HCEC 1CT (cell line): Measurements from ENCODE around the gene CD300LD.
A peak's percentile ranks its signal among the peaks of the same experiment; 100 is the strongest.
"Not testable (repeated sequence)": the region's sequence is repeated elsewhere in the genome, so short reads cannot be mapped to it uniquely, and the experiment has no call there.

ENCODE experiments used
- DNase-seq: peaks from one replicate; pipeline ENCODE4 v3.0.0-alpha.2; 2017

The CD300LD gene

DNA sequence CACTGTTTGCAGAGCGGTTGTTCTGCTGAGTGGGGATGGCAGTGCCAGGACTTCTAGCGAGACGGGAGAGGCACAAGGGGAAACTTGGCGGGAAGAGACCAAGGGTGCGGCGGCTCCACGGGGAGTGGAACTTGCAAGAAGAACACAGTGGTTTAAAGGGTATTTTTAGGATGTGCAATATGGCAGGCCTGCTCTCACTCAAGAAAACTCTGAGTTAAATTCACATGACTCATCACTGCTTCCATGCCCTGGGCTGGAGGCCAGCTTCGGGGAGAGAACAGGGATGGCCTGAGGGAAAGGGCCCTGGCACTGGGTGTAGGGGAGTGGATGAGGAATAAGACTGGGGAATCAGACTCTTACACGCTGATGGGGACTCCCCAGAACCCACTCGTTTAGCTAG, 13.3 kb upstream of the CD300LD start:
- peak; percentile 15 for DNase-seq

DNA sequence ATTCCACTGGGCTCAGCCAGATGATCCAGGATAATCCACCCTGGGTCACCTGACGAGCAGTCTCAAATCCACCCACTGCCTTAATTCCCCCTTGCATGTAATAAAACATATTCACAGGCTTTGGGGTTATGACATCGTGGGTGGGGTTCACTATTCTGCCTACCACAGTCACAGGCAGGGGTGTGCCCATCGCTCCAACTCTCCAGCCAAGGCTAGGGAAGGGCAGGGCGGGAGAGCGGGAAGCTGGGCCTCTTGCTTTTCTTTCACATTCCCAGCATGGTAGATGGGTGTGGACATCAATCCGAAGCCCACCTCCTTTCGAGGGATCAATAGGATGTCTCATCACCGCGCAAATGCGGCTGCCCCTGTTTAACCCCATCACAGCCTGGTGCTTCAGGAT, 12.7 kb upstream of the CD300LD start:
- no peak for DNase-seq

DNA sequence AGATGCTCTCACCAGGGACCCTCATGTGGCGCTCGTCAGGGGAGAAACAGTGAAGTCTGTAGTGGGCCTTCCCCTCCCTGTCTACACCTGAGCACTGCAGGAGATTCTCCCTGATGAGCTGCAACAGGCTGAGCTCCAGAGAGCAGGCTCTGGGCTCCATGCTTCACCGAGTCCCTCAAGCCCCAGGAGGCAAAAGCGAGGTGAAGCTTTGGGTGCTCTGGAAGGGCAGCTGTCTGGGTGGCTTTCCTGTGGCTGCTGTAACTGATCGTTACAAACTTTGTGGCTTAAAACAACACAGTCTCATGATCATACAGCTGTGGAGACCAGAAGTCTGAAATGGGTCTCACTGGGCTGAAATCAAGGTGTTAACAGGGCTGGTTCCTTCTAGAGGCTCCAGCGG, 12.1 kb upstream of the CD300LD start:
- no peak for DNase-seq

DNA sequence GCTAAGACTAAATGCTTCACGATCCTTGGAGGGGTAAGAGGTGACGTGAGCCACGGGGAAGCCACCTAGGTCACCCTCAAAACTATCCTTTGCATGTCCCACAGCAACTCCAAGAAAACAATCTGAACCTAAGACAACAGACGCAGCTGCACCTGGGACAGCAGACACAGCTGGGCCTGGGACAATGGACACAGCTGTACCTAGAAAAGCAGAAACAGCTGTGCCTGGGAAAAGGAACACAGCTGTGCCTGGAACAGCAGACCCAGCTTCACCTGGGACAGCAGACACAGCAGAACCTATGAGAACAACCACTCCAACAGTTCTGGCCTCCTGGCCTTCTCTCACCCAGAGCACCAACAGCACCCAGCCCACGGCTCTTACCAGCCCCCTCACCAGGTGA, 11.7 kb upstream of the CD300LD start:
- DNase-seq, result no peak

DNA sequence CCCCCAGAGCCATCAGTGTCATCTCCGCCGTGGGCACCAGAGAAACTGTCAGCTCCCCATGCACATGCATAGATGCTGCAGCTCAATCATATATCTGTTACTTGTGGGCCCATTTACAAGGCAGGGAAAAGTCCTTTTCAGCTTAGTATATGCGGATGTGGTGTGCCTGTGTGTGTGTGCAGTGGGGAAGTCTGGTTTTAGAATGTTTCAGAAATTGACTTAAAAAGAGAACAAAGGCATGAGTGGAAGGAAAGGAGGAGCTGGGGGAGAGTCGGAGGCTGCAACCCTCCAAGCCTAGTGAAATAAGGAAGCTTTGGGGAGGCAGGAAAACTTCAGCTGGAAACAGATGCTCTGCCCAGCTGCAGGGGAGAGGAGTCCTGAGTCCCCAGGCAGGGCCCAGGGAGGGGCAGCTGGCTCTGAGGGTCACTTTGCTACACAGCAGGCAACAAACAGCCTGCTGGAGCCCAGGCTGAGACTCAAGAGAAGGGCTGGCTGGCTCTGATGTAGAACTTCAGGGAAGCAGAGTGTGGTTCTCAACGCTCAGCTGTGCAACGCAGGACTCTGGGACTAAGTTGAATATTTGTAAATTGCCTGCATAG, 11.1 kb upstream of the CD300LD start:
- DNase-seq, result no peak

DNA sequence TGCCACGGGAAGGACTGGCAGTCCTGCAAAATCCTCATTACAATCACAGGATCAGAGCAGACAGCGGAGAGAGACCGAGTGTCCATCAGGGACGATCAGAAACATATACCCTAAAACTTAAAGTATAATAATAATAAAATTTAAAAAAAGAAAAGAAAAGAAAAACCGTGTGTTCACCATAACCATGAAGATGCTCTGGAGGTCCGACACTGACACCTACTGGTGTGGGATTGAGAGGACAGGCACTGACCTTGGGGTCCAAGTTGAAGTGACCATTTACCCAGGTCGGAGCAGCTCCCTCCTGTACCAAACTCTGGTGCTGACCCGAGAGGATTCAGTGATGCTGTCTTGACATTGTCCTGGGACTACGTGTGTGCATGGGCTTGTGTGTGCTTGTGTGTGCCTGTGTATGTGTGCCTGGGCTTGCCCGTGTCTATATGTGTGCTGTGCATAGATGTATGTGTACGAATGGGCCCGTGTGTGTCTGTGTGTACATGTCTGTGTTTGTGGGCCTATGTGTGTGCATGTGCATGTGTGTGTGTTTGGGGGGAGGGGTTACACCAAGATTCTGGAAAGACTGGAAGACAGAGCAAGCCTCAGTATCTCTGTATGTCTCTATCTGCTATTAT, 10.0 kb upstream of the CD300LD start:
- peak; percentile 4 for DNase-seq

DNA sequence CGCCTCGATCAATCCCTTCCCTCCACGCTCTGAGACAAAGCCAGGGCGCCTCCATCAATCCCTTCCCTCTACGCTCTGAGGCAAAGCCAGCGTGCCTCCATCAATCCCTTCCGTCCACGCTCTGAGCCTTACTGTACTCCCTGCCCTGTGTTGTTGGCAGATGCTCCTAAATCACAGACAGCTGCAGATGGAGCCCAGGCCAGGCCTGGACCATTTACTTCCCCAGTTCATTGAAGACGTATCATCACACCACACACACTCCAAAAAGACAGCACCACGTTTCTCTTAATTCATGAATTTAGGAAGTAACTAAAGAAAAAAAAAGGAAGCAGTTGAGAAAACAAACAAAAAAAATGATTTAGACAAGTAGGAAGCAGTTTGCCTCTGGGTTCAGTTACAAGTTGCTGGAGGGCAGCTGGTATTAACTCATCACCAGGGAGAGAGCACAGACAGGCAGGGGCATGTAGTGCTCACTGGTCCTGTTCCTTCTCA, 7.4 kb upstream of the CD300LD start:
- no peak for DNase-seq

DNA sequence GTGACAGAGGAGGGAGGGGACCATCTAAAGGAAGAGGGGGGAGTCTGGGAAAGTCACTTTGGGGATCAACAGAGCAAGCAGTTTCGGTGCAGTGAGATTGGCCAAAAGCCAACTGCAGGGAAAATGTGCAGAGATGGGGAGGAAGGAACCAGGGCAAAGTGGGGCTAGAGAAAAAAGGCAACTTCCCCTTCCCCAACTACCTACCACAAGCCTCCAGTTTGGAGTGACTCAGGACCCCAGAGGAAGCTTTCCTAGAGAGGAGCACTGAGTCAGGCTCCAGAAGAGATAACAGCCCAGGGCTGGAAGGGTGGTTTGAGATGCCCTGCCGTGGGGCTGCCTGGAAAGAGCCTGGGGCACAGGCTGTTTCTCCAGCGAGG, 6.9 kb upstream of the CD300LD start:
- no peak for DNase-seq

DNA sequence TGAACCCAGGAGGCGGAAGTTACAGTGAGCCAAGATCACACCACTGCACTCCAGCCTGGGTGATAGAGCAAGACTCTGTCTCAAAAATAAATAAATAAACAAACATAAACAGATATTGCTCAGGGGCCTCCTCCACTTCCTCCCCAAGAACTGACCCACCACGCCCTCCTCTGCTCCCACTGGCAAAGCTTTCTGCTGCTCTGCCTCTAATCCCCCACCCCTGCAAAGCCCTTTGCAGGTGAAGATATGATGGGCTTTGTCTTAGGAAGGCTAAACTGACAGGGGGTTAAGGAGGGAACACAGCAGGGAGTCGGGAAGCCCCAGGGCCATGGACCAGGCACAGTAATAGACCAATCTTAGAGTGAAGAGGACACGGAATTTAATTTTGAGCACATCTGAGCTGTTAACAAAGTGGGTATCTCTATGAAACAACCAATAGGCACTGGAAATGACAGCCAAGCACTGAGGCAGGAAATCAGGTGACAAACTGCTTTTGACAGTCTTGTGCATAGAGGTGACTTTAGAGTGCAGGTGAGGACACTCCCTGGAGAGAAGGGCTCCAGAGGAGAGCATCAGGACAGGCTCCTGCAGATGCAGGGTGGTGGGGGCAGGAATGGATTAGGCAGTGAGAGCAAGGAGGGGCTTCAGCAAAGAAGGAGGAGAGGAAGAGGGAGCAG, 6.4 kb upstream of the CD300LD start:
- DNase-seq, result no peak

DNA sequence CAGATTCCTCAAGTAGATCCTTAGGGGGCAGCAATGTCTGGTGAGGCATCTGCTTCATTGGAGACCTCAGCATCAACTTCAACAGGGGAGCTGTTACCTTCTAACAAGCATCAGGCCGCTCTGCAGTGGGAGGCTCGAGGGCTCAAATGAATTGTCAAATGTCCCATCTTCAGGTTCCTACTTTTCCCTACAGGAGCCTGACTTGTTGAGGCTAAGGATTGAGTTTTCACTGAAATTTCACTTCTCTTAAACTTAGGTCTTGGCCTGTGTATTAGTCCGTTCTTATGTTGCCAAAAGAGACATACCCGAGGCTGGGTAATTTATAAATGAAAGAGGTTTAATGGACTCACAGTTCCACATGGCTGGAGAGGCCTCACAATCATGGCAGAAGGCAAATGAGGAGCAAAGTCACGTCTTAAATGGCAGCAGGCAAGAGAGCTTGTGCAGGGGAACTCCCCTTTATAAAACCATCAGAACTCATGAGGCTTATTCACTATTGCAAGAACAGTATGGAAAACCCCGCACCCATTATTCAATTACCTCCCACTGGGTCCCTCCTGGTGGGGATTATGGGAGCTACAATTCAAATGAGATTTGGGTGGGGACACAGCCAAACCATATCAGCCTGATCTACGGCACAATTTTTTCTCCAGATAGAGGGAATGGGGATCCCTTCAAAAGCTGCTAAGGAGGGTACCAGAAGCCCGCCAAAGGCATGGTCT, 5.1 kb upstream of the CD300LD start:
- DNase-seq, result no peak

DNA sequence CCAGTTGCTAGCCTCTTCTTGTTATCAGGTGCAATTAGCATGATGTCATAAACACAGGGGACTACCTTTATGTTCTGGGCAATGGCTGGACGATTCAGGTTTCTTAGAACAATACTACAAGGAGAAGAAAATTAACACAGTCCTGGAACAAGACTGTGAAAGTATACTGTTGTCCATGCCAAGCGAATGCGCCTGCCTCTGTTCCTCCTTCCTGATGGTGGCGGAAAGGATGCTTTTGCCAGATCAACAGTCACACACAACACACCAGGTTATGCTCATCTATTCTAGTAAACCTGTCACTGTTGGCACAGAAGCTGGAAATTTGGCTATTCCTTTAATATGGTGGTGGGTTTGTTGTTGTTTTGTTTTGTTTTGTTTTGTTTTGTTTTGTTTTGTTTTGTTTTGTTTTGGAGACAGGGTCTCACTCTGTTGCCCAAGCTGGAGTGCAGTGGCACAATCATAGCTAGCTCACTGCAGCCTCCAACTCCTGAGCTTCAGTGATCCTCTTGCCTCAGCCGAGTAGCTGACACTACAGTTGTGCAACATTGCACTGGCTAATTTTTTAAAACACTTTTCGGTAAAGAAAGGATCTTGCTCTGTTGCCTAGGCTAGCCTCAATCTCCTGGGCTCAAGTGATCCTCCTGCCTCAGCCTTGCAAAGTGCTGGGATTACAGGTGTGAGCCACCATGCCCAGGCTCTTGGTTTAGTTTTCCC, 3.1 kb upstream of the CD300LD start:
- DNase-seq, result no peak

DNA sequence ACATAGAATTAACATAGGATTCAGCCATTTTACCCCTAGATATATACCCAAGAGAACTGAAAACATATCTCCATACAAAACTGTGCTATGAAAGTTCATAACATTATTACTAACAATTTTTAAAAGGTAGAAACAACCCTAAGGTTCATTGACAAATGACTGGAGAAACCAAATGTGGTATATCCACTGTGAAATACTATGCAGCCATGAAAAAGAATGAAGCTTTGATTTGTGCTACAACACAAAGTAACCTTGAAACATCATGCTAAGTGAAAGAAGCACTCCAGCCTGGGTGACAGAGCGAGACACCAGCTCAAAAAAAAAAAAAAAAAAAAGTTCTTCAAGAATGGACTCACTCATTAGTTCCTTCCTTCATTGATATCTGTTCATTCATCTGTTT, 580 bp downstream of the CD300LD start:
- DNase-seq, result no peak

DNA sequence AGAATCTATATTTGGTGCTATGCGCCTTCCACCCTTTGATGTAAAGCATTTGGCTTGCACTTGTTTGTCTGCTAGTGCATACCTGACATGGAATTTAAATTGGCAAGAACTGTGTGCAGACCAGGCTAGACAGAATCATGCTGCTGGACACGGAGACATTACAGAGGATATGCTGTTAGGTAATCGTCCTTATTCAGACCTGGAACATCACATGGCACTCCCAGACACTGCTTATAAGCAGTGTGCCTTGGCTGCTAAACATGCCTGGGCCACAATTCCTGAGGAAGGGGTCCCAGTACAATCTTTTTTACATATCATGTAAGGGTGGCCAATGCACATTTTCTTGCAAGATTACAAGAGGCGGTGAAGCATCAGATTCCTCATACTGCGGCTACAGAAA, 6.4 kb downstream of the CD300LD start:
- DNase-seq, result no peak

DNA sequence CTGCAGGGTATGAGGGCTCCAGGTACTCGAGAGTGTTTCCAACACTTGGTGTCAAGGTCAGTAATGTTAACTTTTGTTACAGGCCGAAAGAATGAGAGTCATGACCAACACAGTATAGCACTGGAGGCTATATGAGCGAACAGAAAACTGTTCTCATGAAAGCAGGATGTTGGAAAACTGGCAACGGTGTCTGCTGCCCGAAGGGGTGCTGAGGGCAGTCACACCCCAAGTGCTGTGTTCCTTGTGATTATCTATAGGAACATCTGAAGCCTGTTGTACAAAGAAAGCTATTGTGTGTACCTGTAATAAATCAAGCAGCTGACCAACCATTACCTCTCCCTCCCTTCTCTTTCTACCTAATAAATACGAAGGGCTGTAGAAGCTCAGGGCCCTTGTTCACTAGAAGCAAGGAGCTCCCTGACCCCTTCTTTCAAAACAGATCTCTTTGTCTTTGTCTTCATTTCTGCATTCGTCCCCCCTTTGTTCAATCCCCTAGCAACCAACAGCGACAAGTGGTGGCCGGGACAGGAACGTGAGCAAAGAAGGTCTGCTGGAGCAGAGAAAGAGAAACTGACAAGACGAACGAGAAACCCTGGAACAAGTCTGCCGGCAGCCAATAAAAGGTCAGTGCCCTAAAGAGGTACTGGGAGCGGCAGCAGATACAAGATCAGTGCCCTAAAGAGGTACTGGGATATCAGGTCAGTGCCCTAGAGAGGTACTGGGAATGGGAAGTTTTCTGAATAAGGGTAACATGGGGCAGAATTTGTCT, 7.6 kb downstream of the CD300LD start:
- no peak for DNase-seq

DNA sequence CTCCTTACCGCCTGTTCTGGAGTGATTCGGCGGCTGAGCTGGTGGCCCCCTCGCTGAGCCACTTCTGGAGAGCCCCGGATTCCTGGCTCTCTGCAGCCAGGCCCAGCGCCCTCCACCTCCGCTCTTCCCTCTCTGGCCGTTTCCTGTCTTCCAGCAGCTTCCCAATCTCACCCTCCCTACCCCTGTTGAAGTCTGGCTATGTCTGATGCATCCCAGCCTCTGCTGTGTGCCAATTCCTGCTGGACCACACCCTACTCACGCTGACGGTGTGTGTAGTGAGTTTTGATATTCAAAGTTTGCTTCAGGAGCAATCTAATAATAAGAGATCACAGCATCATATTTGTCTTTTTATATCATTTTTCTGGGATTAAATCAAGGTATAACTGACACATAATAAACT, 9.4 kb downstream of the CD300LD start:
- no peak for DNase-seq

DNA sequence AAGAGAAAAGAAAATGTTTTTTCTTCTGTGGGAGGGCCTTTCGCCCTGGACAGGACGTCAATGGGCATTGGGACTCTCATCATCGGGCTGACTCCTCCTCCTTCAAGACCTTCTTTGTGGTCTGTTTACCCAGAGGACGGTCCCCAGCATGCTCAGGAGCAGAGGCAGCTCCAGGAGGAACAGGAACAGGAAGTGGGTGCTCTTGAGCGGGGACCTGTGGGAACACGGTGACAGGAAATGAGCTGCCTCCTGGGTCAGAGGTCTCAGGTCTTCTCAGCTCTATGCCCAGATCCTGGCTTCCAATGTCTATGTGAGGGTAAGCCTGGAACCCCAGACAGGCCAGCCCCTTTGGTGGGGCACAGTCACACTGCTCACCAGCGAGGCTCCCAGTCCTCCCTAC, 12.2 kb downstream of the CD300LD start:
- DNase-seq, result no peak

DNA sequence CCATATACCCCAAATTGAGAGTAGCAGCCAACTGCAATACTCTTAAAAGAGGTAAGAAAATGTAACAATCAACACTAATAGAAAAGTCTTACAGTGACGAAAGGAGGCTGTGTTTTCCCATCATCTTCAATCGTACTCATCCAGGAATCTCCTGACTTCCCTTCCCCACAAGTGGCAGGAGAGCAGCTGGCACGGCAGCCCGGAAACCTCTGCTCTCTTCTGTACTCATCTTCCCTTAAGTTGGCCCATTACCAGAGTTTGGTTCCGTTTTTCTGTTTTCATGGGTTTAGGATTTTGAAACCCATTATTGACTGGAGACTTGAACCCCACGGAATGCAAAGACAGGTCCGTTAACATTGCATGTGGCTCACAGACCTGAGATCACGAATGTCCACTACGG, 13.1 kb downstream of the CD300LD start:
- no peak for DNase-seq

DNA sequence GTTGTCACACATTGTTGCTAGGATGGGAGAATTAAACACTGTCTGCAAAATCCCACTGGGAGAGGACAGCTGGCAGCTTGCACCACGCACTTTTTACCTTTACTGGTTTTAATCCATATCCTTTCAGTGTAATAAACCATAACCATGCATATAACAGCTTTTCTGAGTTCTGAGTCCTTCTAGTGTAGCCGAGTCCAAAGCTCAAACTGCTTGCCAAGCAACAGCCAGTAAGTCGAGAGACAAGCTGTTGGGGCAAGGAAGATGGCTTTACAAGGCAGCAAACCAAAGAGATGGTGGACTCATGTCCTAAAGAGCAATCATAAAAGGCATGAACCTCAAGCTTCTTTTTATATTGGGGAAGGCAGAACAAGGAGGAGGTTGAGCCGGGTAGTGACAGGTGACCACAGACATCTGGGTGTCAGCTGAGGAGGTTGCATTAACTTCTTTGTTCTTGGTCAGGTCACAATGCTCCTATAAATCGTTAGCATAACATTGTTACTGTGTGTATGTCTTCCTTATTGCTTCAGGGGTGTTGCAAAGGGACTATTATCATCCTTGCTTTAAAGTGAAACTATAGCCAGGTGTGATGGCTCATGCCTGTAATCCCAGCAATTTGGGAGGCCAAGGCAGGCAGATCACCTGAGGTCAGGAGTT, 17.5 kb downstream of the CD300LD start:
- no peak for DNase-seq

DNA sequence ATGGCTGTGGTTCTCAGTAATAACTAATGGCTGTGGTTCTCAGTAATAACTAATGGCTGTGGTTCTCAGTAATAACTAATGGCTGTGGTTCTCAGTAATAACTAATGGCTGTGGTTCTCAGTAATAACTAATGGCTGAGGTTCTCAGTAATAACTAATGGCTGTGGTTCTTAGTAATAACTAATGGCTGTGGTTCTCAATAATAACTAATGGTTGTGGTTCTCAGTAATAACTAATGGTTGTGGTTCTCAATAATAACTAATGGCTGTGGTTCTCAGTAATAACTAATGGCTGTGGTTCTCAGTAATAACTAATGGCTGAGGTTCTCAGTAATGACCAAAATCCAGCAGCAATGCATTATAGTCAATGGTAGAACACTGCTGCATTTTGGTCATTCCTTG, 18.4 kb downstream of the CD300LD start:
- not testable (repeated sequence) for DNase-seq

DNA sequence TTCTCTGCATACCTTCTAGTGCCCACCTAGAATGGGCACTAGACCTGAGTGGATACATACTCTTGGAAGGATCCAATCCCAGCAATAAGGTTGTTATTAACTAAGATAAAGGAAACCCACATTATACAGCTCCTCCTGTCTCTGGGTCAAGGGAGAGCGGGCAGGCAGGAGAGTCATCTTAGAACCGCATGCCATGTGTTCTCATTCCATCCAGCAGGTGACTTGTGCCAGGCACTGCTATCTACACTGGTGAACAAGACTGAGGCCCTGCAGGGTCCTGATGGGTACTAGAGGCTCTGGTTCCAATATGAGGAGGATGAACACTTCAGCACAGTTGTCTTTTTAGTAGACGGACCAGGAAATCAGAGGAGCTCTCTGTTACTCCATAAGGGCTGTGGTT, 18.9 kb downstream of the CD300LD start:
- DNase-seq, result no peak

DNA sequence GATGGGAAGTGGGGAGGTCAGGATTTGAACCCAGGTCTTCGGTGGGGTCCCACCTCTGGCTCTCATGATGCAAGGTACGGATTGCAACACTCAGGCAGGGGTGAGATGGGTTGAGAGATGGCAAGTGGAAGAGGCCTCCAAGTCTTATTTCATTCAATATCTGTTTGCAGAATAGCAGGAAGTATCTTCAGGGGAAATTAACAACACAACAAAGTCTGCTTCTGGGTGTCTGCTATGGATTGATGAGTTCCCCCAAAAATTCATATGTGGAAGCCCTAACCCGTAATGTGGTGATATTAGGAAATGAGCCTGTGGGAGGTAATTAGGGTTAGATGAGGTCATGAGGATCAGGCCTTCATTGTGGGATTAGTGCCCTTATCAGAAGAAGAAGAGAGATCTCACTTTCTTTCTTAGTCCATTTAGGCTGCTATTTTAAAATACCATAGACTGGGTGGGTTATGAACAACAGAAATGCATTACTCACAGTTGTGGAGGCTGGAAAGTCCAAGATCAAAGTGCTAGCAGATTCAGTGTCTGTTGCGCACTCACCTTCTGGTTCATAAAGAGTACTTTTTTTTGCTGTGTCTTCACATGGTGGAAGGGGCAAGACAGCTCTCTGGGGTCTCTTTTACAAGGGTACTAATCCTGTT, 20.3 kb downstream of the CD300LD start:
- DNase-seq, result no peak
